Fibroblast of skin of right biceps (primary cell): ENCODE results near the gene SLC44A4.
"Not testable (repeated sequence)": the region's sequence is repeated elsewhere in the genome, so short reads cannot be mapped to it uniquely, and the experiment has no call there.

Source experiments
- DNase-seq: peaks from one replicate; pipeline ENCODE4 v3.0.0-alpha.2; 2013

SLC44A4 gene

GRCh38 chr6:31825553-31825952, 53.2 kb downstream of the SLC44A4 start:
- no peak for DNase-seq

GRCh38 chr6:31823592-31824196, 55.1 kb downstream of the SLC44A4 start:
- not testable (repeated sequence) for DNase-seq

- DNase-seq = peak; percentile 78
These were observed 56.6 kb downstream of the SLC44A4 start for GRCh38 chr6:31822036-31822821.

GRCh38 chr6:31821301-31822035, 57.3 kb downstream of the SLC44A4 start:
- DNase-seq = peak; percentile 45

- not testable (repeated sequence) for DNase-seq
These were observed 58.4 kb downstream of the SLC44A4 start for GRCh38 chr6:31820399-31820798.

GRCh38 chr6:31819871-31820299, 58.9 kb downstream of the SLC44A4 start:
- no peak for DNase-seq

GRCh38 chr6:31817929-31818511, 60.8 kb downstream of the SLC44A4 start:
- not testable (repeated sequence) for DNase-seq

- not testable (repeated sequence) for DNase-seq
These were observed 61.5 kb downstream of the SLC44A4 start for GRCh38 chr6:31817133-31817928.

- peak; percentile 98 for DNase-seq
These were observed 63.6 kb downstream of the SLC44A4 start, which contains the start of the genes HSPA1A and HSPA1L for GRCh38 chr6:31815025-31815838. TSS of gene HSPA1A (plus strand) at chr6:31815543. CDS start at chr6:31815757, 214 bp downstream. TSS of gene HSPA1L (minus strand) at chr6:31815283. CDS start at chr6:31811972, 3,311 bp downstream.

- peak; percentile 99 for DNase-seq
These were observed 64.1 kb downstream of the SLC44A4 start for GRCh38 chr6:31814677-31815024.

- no peak for DNase-seq
These were observed 65.3 kb downstream of the SLC44A4 start for GRCh38 chr6:31813465-31813849.
